ENCODE data around the gene SMAD3.

DNA sequence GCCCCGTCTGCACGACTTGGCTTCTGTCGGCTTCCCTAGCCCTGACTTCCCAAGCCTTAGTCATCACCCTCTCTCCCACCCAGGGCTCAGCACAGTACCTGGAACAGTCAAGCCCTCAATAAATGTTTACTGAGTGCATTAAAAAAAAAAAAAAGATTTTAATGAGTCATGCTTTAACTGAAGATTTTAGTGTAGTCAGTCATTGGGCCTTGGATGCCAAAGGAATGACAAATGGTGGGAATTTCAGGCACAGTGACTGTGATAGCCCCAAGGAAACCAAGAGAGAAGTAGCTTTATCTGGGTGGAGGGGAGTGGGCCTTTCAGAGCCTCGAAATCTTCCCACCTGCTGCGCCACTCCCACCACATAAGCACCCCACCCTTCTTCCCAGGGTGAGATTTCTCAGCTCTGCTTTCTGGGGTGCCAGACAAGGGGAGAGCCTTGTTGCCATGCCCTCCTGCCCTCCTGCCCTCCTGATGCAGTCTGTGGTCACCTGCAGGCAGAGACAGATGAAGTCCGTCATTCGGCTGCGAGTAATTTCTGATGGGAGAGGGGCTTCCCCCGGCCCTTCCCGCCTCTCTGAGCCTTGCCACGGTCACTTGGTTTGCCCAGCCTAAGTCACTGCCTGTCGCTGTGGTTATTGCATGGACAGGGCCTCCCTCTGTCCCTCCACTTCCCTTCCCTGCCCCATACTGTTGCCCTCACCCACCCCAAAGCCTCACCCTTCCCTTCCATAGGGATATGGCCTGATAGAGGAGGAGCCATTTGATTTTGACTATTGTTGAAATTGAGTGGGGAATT is 41.8 kb downstream of the SMAD3 start:
- TF ChIP-seq, protein P1, sequence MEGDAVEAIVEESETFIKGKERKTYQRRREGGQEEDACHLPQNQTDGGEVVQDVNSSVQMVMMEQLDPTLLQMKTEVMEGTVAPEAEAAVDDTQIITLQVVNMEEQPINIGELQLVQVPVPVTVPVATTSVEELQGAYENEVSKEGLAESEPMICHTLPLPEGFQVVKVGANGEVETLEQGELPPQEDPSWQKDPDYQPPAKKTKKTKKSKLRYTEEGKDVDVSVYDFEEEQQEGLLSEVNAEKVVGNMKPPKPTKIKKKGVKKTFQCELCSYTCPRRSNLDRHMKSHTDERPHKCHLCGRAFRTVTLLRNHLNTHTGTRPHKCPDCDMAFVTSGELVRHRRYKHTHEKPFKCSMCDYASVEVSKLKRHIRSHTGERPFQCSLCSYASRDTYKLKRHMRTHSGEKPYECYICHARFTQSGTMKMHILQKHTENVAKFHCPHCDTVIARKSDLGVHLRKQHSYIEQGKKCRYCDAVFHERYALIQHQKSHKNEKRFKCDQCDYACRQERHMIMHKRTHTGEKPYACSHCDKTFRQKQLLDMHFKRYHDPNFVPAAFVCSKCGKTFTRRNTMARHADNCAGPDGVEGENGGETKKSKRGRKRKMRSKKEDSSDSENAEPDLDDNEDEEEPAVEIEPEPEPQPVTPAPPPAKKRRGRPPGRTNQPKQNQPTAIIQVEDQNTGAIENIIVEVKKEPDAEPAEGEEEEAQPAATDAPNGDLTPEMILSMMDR (IDR thresholded peaks at IDR 0.05) = no peak
- TF ChIP-seq EZH2 (IDR thresholded peaks at IDR 0.05; ENCODE audit: borderline replicate concordance, insufficient read depth, low read depth, low read length, poor library complexity, severe bottlenecking) = no peak
